GM19035 (cell line): ENCODE data around the gene C2orf78.

Source experiments
- ATAC-seq: cut with Tn5 transposase; IDR thresholded peaks from one replicate; pipeline ENCODE4 v1.9.1; 2021; ENCODE audit not compliant: unreplicated experiment

Gene C2orf78

GRCh38 chr2:73836141-73836943, 52.4 kb downstream of the C2orf78 start:
- ATAC-seq: no peak

GRCh38 chr2:73837847-73838585, 54.0 kb downstream of the C2orf78 start:
- no peak for ATAC-seq

GRCh38 chr2:73838889-73839534, 55.0 kb downstream of the C2orf78 start:
- ATAC-seq: no peak

- no peak for ATAC-seq
Observed at GRCh38 chr2:73839653-73840411, 55.8 kb downstream of the C2orf78 start.

GRCh38 chr2:73841912-73842738, 58.1 kb downstream of the C2orf78 start:
- ATAC-seq: no peak

- ATAC-seq: no peak
Observed at GRCh38 chr2:73842739-73843019, 58.7 kb downstream of the C2orf78 start.

GRCh38 chr2:73844087-73844486, 60.1 kb downstream of the C2orf78 start:
- no peak for ATAC-seq

GRCh38 chr2:73850009-73850408, 66.0 kb downstream of the C2orf78 start:
- no peak for ATAC-seq

GRCh38 chr2:73851274-73851673, 67.3 kb downstream of the C2orf78 start:
- no peak for ATAC-seq

GRCh38 chr2:73852020-73852419, 68.0 kb downstream of the C2orf78 start:
- ATAC-seq: no peak

GRCh38 chr2:73855526-73855925, 71.5 kb downstream of the C2orf78 start:
- ATAC-seq: no peak

- no peak for ATAC-seq
Observed at GRCh38 chr2:73856214-73856613, 72.2 kb downstream of the C2orf78 start.

- no peak for ATAC-seq
Observed at GRCh38 chr2:73859721-73860586, 76.0 kb downstream of the C2orf78 start.

- ATAC-seq: no peak
Observed at GRCh38 chr2:73862987-73863386, 79.0 kb downstream of the C2orf78 start.
